ENCODE results near the gene CFAP46. TPM values are rescaled to one million over a fixed set of nuclear protein-coding genes. Genes with fewer than 3 reads are reported as not detected.

The CFAP46 gene
- total and polyA plus RNA-seq, 4 donors: 0.33 to 0.59 (median 0.42) TPM

- DNase-seq (ENCODE audit: low spot score): no peak
- no peaks in the 10 kb centered on the region for H3K36me3 ChIP-seq (ENCODE audit: control insufficient read depth in 4 of 4, insufficient read depth in 3 of 4, low read depth in 1 of 4, low read length in 3 of 4)
- peaks cover 0 to 4% (median 0%) of the 10 kb centered on the region in 4 donors for H3K27me3 ChIP-seq (ENCODE audit: control insufficient read depth in 4 of 4, insufficient read depth in 4 of 4, low read length in 3 of 4)
- WGBS: 91% methylated on average over 16 of the region's 16 CpGs
- no peak overlapping the region for H3K9ac ChIP-seq (ENCODE audit: low read depth in 1 of 2, low read length in 2 of 2)
- H3K4me3 ChIP-seq (ENCODE audit: low read depth in 1 of 3, low read length in 3 of 3): no peak overlapping the region
- TF ChIP-seq GABPA (IDR thresholded peaks at IDR 0.05 in 1 of 2, conservative IDR thresholded peaks at IDR 0.05 in 1 of 2) (no peak), MAX (IDR thresholded peaks at IDR 0.05) (no peak), TAF1 (conservative IDR thresholded peaks at IDR 0.05) (no peak), CTCF (IDR thresholded peaks at IDR 0.05; ENCODE audit: low read depth, low read length, missing input control) (no peak), ZBTB33 (IDR thresholded peaks at IDR 0.05) (no peak), FOXA2 (IDR thresholded peaks at IDR 0.05) (no peak), REST (IDR thresholded peaks at IDR 0.05) (no peak), HNF4G (IDR thresholded peaks at IDR 0.05) (no peak), RXRA (IDR thresholded peaks at IDR 0.05) (no peak), EGR1 (IDR thresholded peaks at IDR 0.05; ENCODE audit: low read depth in 2 of 2) (no peak), YY1 (IDR thresholded peaks at IDR 0.05) (no peak), HNF4A (conservative IDR thresholded peaks at IDR 0.05) (no peak), JUND (IDR thresholded peaks at IDR 0.05) (no peak), NR2F2 (IDR thresholded peaks at IDR 0.05) (no peak), SP1 (IDR thresholded peaks at IDR 0.05) (no peak), FOXA1 (IDR thresholded peaks at IDR 0.05) (no peak), ATF3 (IDR thresholded peaks at IDR 0.05) (no peak), RAD21 (IDR thresholded peaks at IDR 0.05) (no peak)
- no peak overlapping the region for H3K27ac ChIP-seq (ENCODE audit: low read depth in 1 of 2, low read length in 2 of 2)
- no peaks in the 10 kb centered on the region for H3K4me1 ChIP-seq (ENCODE audit: control insufficient read depth in 4 of 4, insufficient read depth in 4 of 4, low read length in 3 of 4)
- peaks cover 0 to 5% (median 1%) of the 10 kb centered on the region in 4 donors for H3K9me3 ChIP-seq (ENCODE audit: control insufficient read depth in 4 of 4, low read length in 3 of 4)
These were observed 72.7 kb downstream of the CFAP46 start for GRCh38 chr10:132869621-132870020.

All from liver (tissue), 9 donors.